GM19438 (cell line): Measurements from ENCODE around the gene SYNC.
A peak's percentile ranks its signal among the peaks of the same experiment; 100 is the strongest.
"Not testable (repeated sequence)": the region's sequence is repeated elsewhere in the genome, so short reads cannot be mapped to it uniquely, and the experiment has no call there.

Experiments used
- ATAC-seq: cut with Tn5 transposase; IDR thresholded peaks from one replicate; pipeline ENCODE4 v1.9.1; 2021; ENCODE audit warnings: low read depth; ENCODE audit not compliant: unreplicated experiment

The SYNC gene

GRCh38 chr1:32695098-32695904 is 7.3 kb downstream of the SYNC start:
- no peak for ATAC-seq

GRCh38 chr1:32693455-32694174 is 9.0 kb downstream of the SYNC start:
- ATAC-seq = no peak

GRCh38 chr1:32686387-32686786 is 16.2 kb downstream of the SYNC start:
- no peak for ATAC-seq

- ATAC-seq = no peak
Measured at GRCh38 chr1:32685498-32685897, 17.1 kb downstream of the SYNC start.

- no peak for ATAC-seq
Measured at GRCh38 chr1:32684167-32684811, 18.3 kb downstream of the SYNC start.

- ATAC-seq = no peak
Measured at GRCh38 chr1:32683397-32683796, 19.2 kb downstream of the SYNC start.

GRCh38 chr1:32681999-32682398 is 20.6 kb downstream of the SYNC start:
- ATAC-seq = no peak

GRCh38 chr1:32681509-32681908 is 21.1 kb downstream of the SYNC start:
- no peak for ATAC-seq

GRCh38 chr1:32680642-32681041 is 21.9 kb downstream of the SYNC start:
- ATAC-seq = no peak

GRCh38 chr1:32679993-32680392 is 22.6 kb downstream of the SYNC start:
- ATAC-seq = not testable (repeated sequence)

- ATAC-seq = no peak
Measured at GRCh38 chr1:32676945-32677344, 25.6 kb downstream of the SYNC start.

GRCh38 chr1:32668716-32669115 is 33.9 kb downstream of the SYNC start:
- ATAC-seq = not testable (repeated sequence)

GRCh38 chr1:32666901-32667566 is 35.5 kb downstream of the SYNC start:
- ATAC-seq = no peak

GRCh38 chr1:32665915-32666314 is 36.7 kb downstream of the SYNC start:
- no peak for ATAC-seq

GRCh38 chr1:32659581-32659980 is 43.0 kb downstream of the SYNC start:
- no peak for ATAC-seq

- no peak for ATAC-seq
Measured at GRCh38 chr1:32652244-32652962, 50.2 kb downstream of the SYNC start.

GRCh38 chr1:32651461-32652073 is 51.0 kb downstream of the SYNC start:
- ATAC-seq = peak; percentile 28

GRCh38 chr1:32650752-32651460 is 51.7 kb downstream of the SYNC start, which contains the start of gene RBBP4:
Gene RBBP4, plus strand, starts transcription at chr1:32651208. Its CDS starts 99 bp downstream, at chr1:32651307.
- ATAC-seq = peak; percentile 71

GRCh38 chr1:32650248-32650751 is 52.3 kb downstream of the SYNC start, which contains the start of gene ZBTB8OS:
Gene ZBTB8OS, minus strand, starts transcription at chr1:32650550. Its CDS starts 21 bp downstream, at chr1:32650529.
- peak; percentile 61 for ATAC-seq
